ACC112 (cell line): ENCODE measurements around the gene PRPF8.

Experiments
- H2AFZ ChIP-seq: fragments of 200-600 bp; sonication (generic); one replicate; pipeline ENCODE4 v1.6.0; 2017; ENCODE audit warnings: antibody characterized with exemption, low read length; ENCODE audit not compliant: unreplicated experiment
- H3K27ac ChIP-seq: fragments of 200-600 bp; sonication (generic); 2 replicates; pipeline ENCODE4 v1.5.1; 2014; ENCODE audit warnings: low read depth, mild to moderate bottlenecking, antibody characterized with exemption, low read length, moderate library complexity
- H3K27me3 ChIP-seq: fragments of 200-600 bp; sonication (generic); 2 replicates; pipeline ENCODE4 v1.6.1; 2014; ENCODE audit warnings: mild to moderate bottlenecking, antibody characterized with exemption, low read length, moderate library complexity, mixed read lengths; ENCODE audit not compliant: insufficient read depth
- H3K36me3 ChIP-seq: fragments of 200-600 bp; sonication (generic); 2 replicates; pipeline ENCODE4 v1.6.1; 2016; ENCODE audit warnings: mild to moderate bottlenecking, antibody characterized with exemption, low read length, moderate library complexity, mixed read lengths; ENCODE audit not compliant: insufficient read depth
- H3K4me1 ChIP-seq: fragments of 200-600 bp; sonication (generic); one replicate; pipeline ENCODE4 v1.6.1; 2016; ENCODE audit warnings: low read length, mixed read lengths; ENCODE audit not compliant: insufficient read depth, unreplicated experiment, control insufficient read depth
- H3K4me3 ChIP-seq: fragments of 200-600 bp; sonication (generic); 2 replicates; pipeline ENCODE4 v1.5.1; 2014; ENCODE audit warnings: mild to moderate bottlenecking, low read depth, low read length
- H3K79me2 ChIP-seq: fragments of 200-600 bp; sonication (generic); one replicate; pipeline ENCODE4 v1.6.0; 2016; ENCODE audit warnings: low read length; ENCODE audit not compliant: control insufficient read depth, unreplicated experiment, insufficient read depth

PRPF8 gene

DNA sequence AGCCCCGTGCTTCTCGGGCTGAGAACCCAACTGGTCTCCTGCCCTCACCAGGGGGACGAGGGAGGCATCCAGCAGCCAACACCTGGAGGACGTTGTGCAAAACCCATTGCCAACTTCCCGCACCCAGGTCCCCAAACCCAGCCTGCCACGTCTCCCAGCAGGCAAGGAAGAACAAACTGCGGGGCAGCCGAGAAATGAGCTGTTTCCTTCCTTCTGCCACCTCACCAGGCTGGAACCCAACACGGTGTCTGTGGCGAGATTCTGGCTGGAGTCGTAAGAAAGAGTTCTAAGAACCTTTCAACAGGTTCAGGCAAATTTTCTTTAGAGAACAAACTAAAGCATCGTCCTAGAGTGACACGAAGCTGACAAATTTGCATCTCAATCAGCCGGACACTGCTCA, 59.6 kb downstream of the PRPF8 start:
- H3K36me3 ChIP-seq = no peaks in the 10 kb centered on the region
- no peaks in the 10 kb centered on the region for H3K79me2 ChIP-seq
- no peak overlapping the region for H3K4me3 ChIP-seq
- no peak overlapping the region for H3K27ac ChIP-seq
- H3K4me1 ChIP-seq = peaks cover 8% of the 10 kb centered on the region
- no peaks in the 10 kb centered on the region for H3K27me3 ChIP-seq
- H2AFZ ChIP-seq = no peak overlapping the region

DNA sequence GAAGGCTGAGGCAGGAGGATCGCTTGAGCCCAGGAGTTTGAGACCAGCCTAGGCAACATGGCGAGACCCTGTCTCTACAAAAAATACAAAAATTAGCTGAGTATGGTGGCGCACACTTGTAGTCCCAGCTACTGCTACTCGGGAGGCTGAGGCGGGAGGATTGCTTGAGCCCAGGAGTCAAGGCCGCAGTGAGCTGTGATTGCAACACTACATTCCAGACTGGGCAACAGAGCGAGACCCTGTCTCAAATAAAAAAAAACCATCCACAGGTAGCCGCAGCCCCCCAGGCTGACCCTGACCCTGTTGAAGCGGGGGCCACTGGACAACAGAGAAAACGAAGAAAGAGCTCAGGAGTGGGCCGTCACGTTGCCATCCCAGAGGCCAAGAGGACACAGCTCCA, 60.0 kb downstream of the PRPF8 start:
- H3K4me1 ChIP-seq = peaks cover 8% of the 10 kb centered on the region
- H3K27ac ChIP-seq = no peak overlapping the region
- no peaks in the 10 kb centered on the region for H3K27me3 ChIP-seq
- no peaks in the 10 kb centered on the region for H3K36me3 ChIP-seq
- H3K79me2 ChIP-seq = no peaks in the 10 kb centered on the region
- H2AFZ ChIP-seq = no peak overlapping the region
- H3K4me3 ChIP-seq = no peak overlapping the region

DNA sequence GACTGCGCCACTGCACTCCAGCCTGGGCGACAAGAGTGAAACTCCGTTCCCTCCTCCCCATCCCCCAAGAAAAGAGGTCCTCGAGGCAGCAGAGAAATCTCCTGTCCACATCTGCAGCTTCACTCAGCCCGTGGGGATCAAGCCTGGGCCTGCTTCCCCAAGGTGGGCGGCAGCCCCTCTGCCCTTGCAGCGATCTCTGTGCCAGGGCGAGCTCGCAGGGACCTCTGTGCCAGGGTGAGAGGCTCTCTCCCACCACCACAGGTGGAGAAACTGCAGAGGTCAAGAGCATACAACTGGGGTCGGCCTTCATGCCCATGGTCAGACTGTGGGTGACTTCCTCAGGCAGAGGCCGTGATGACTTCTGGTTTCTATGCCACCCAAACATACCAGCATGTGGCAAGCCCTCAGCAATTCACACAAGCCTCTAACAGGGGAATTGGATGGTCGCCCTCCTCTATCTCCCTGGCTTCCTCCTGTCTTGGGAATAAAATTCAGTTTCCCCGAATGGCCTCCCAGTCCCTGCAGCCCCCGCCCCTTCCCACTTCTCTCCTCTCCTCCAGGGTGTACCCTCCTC, 61.5 kb downstream of the PRPF8 start:
- Histone ChIP-seq H3K27me3 (no peaks in the 10 kb centered on the region), H3K4me3 (no peak overlapping the region), H3K36me3 (no peaks in the 10 kb centered on the region), H3K79me2 (no peaks in the 10 kb centered on the region), H2AFZ (no peak overlapping the region), H3K4me1 (peaks cover 8% of the 10 kb centered on the region), H3K27ac (no peak overlapping the region)

DNA sequence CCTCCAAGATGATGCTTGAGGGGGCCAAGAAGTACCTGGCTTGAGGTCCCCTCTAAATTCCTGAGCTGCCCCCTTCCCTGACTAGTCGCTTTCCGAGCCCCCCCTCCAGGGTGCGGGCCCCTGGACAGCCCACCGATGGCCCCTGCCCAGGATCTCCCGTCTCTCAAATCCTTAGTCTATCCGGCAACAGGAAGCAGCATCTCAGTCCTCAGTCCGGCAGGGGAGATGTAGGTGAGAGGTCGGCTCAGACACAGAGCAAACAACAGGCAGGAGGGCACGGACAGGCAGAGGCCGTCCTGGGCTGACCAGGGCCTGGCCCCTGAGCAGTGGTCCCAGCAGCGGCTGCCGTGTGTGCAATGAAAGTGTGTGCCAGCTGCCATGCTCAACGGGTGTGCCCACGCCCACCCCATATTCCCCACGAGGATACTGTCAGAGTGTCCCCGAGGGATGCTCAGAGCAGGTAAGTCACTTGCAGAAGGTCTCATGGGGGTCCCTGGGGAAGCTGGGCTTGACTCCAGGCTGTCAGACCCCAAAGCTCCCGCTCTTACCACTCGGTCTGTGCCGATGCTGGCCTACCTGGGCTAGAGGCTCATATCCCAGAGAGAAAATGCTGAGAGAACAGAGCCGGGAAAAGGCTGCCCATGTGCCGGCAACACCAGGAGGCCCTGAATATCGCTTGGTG, 63.3 kb downstream of the PRPF8 start:
- Histone ChIP-seq H3K4me1 (peaks cover under 1% of the 10 kb centered on the region), H3K36me3 (no peaks in the 10 kb centered on the region), H3K4me3 (no peak overlapping the region), H3K27ac (no peak overlapping the region), H3K27me3 (no peaks in the 10 kb centered on the region), H3K79me2 (no peaks in the 10 kb centered on the region), H2AFZ (no peak overlapping the region)

DNA sequence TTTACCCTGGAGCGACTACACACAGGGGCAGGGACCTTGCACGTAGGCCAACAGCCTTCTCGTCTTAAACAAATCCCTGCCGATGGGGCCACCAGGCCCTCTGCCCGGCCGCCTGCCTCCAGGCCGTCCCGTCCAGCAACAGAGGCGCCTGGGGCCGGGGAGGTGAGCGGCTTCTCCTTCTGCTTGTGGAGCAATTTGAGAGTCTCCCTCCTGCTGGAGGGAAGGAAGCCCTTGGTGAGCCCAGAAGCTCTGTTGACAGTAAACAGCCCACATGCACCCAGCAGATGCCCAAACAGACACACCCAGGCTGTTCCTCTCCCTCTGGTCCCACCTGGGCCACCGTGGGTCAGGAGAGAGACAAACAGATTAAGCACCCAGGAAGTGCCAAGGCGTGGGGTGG, 64.2 kb downstream of the PRPF8 start:
- Histone ChIP-seq H3K4me1 (no peaks in the 10 kb centered on the region), H2AFZ (no peak overlapping the region), H3K36me3 (no peaks in the 10 kb centered on the region), H3K27ac (no peak overlapping the region), H3K27me3 (no peaks in the 10 kb centered on the region), H3K4me3 (no peak overlapping the region), H3K79me2 (no peaks in the 10 kb centered on the region)

DNA sequence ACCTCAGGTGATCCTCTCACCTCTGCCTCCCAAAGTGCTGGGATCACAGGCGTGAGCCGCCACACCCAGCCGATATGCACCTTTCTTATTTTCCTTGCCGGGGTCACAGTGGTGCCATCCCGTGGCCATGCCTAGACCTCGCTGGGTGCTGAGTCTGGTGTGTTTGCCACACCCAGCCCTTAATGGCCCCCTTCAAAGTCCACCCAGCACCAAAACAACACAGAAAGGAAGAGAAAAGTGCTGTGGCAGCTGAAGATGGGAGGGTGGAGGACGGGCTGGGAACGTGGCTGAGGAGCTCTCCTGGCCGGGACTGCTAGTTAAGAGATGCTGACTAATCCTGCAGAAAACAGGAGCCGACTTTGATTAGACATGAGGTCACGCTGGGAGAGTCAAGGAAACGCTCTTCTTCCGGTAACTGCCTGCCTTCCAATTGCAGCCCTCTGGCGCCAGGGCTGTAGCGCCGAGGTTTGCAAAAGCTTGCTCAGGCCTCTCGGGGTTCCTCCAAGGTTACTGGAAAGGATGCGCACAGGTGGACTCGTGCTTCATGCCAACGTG, 67.0 kb downstream of the PRPF8 start:
- Histone ChIP-seq H3K4me3 (no peak overlapping the region), H3K27me3 (no peaks in the 10 kb centered on the region), H2AFZ (no peak overlapping the region), H3K4me1 (no peaks in the 10 kb centered on the region), H3K36me3 (no peaks in the 10 kb centered on the region), H3K79me2 (no peaks in the 10 kb centered on the region), H3K27ac (no peak overlapping the region)

- Histone ChIP-seq H3K36me3 (no peaks in the 10 kb centered on the region), H3K4me1 (no peaks in the 10 kb centered on the region), H3K4me3 (no peak overlapping the region), H2AFZ (no peak overlapping the region), H3K27ac (no peak overlapping the region), H3K27me3 (no peaks in the 10 kb centered on the region), H3K79me2 (no peaks in the 10 kb centered on the region)
Measured at GRCh38 chr17:1616101-1616500, 68.6 kb downstream of the PRPF8 start.

DNA sequence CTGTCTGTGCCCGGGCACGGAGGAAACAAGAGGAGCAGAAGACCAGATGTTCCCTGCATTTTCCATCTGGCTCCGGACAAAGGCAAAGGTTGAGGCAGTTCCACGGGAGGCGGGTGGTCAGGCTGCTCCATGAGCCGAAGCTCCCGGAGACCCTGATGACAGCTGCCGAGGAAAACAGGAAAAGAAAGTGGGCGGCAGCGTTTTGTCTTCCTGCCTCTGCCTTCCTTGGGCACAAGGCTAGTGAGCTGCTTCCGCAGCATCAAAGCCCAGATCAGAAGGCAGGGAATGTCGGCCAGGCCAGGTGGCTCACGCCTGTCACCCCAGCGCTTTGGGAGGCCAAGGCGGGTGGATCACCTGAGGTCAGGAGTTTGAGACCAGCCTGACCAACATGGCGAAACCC, 72.3 kb downstream of the PRPF8 start:
- H3K4me1 ChIP-seq = peaks cover 4% of the 10 kb centered on the region
- no peak overlapping the region for H2AFZ ChIP-seq

GRCh38 chr17:1611715-1612114, 73.0 kb downstream of the PRPF8 start:
- Histone ChIP-seq H2AFZ (no peak overlapping the region), H3K27me3 (no peaks in the 10 kb centered on the region), H3K4me1 (peaks cover 11% of the 10 kb centered on the region), H3K27ac (no peak overlapping the region), H3K79me2 (no peaks in the 10 kb centered on the region), H3K36me3 (no peaks in the 10 kb centered on the region), H3K4me3 (no peak overlapping the region)

More for the DNA sequence above, 72.3 kb downstream of the PRPF8 start:
- H3K36me3 ChIP-seq = no peaks in the 10 kb centered on the region
- no peak overlapping the region for H3K27ac ChIP-seq
- no peaks in the 10 kb centered on the region for H3K27me3 ChIP-seq
- H3K79me2 ChIP-seq = no peaks in the 10 kb centered on the region
- H3K4me3 ChIP-seq = no peak overlapping the region

DNA sequence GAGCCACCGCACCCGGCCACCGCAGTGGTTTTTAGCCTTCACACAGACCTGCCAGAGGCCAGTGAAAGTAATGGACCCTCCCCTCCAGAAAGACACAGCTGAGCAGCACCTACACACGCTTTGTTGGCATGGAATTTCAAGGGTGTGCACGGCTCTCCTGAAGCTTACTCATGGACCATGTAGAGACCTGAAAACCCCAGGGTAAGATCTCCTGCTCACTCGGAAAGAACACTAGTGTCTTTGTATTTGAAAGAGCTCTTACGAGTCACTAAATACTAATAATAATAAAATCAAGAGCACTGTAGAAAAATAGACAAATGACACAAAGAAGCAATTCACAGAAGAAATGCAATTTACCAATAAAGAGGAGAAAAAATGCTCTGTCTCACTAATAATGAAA, 76.0 kb downstream of the PRPF8 start:
- Histone ChIP-seq H3K36me3 (no peaks in the 10 kb centered on the region), H3K79me2 (no peaks in the 10 kb centered on the region), H3K4me3 (no peak overlapping the region), H2AFZ (no peak overlapping the region), H3K4me1 (peaks cover 11% of the 10 kb centered on the region), H3K27ac (no peak overlapping the region), H3K27me3 (no peaks in the 10 kb centered on the region)

- no peak overlapping the region for H3K4me3 ChIP-seq
- H3K79me2 ChIP-seq = no peaks in the 10 kb centered on the region
- peak overlapping the region; percentile 14 for H2AFZ ChIP-seq
- peaks cover 11% of the 10 kb centered on the region for H3K4me1 ChIP-seq
- no peaks in the 10 kb centered on the region for H3K27me3 ChIP-seq
- peak overlapping the region; percentile 23; the same call in 1 of the 2 replicates for H3K27ac ChIP-seq
- no peaks in the 10 kb centered on the region for H3K36me3 ChIP-seq
Measured at GRCh38 chr17:1607971-1608320, 76.7 kb downstream of the PRPF8 start.
